Left cardiac atrium (tissue), 4 donors: ENCODE data around the gene KDSR. TPM values are rescaled to one million over a fixed set of nuclear protein-coding genes. Genes with fewer than 3 reads are reported as not detected.

ENCODE experiments used
- ATAC-seq, 2 donors: fragments of 200-7000 bp; cut with Tn5 transposase; one replicate each; pipeline ENCODE4 v1.9.1; 2020; ENCODE audit warnings: mild to moderate bottlenecking in 2 of 2, moderate library complexity in 2 of 2
- DNase-seq: peaks from one replicate; pipeline ENCODE4 v3.0.0-alpha.2; 2020
- intact Hi-C, 2 donors: fragments of 100-400 bp; cut with DNase I; formaldehyde crosslinking; loops; one replicate each; pipeline versions ENCODE4 v1.14.1 to v1.15.1; 2022 to 2023
- total RNA-seq, 2 donors: library from RNA; stranded (reverse); fragmentation: NEBNext Ultra II Directional; extraction: Animal tissue kit (Norgen Biotek cat#: 25700); gene quantifications; one replicate each; pipeline ENCODE4 v1.2.1, GENCODE V29; 2021
- donor health status: DM: no; HTN: yes; CAD: no.
- donor health status: DM: no; HTN: yes; CAD: no; lungs with severe emphysema.
- donor health status: DM: yes; HTN: yes; CAD: no.
- donor health status: Dilated cardiomyopathy.

KDSR gene
- total RNA-seq, 2 donors from 2014 or later, result 48.0 to 58.1 TPM

GRCh38 chr18:63326011-63326410 is 41.0 kb downstream of the KDSR start:
- intact Hi-C loops, result no loop called here
- ATAC-seq, result no peak
- DNase-seq, result no peak

GRCh38 chr18:63325086-63325686 is 41.8 kb downstream of the KDSR start:
- DNase-seq (no peak), ATAC-seq (no peak)
- intact Hi-C loops, result no loop called here

- ATAC-seq (peak in 1 of 2 donors; percentile 22), DNase-seq (peak; percentile 45)
- intact Hi-C loops, result loop anchor here (2.0 to 5.0 kb wide), 3 partner anchors 191 to 306 kb away; no protein-coding TSS in a partner anchor
Measured at GRCh38 chr18:63322908-63323634, 43.9 kb downstream of the KDSR start.

GRCh38 chr18:63322206-63322605 is 44.8 kb downstream of the KDSR start:
- intact Hi-C loops, result loop anchor here (2.0 to 5.0 kb wide), 3 partner anchors 190 to 305 kb away; no protein-coding TSS in a partner anchor
- no peak for DNase-seq
- ATAC-seq, result no peak

GRCh38 chr18:63321291-63321690 is 45.7 kb downstream of the KDSR start:
- ATAC-seq, result no peak
- intact Hi-C loops, result loop anchor here (5.0 kb wide), 2 partner anchors 189 to 304 kb away; no protein-coding TSS in a partner anchor
- no peak for DNase-seq

GRCh38 chr18:63320975-63321265 is 46.1 kb downstream of the KDSR start:
- ATAC-seq, result no peak
- DNase-seq, result no peak
- intact Hi-C loops, result loop anchor here (5.0 kb wide), 2 partner anchors 189 to 304 kb away; no protein-coding TSS in a partner anchor

GRCh38 chr18:63320123-63320974 is 46.7 kb downstream of the KDSR start:
- intact Hi-C loops, result loop anchor here (5.0 kb wide), 2 partner anchors 188 to 303 kb away; no protein-coding TSS in a partner anchor

GRCh38 chr18:63319383-63320122 is 47.5 kb downstream of the KDSR start, which contains the start of gene BCL2:
TSS of gene BCL2 (minus strand) at chr18:63319769.
- DNase-seq (peak; percentile 40), ATAC-seq (peak; percentile 0 to 49)
- intact Hi-C loops, result loop anchor here (5.0 kb wide), 2 partner anchors 187 to 302 kb away; no protein-coding TSS in a partner anchor

More at GRCh38 chr18:63320123-63320974, 46.7 kb downstream of the KDSR start:
- DNase-seq (peak; percentile 84), ATAC-seq (peak; percentile 74 to 80)

GRCh38 chr18:63318889-63319382 is 48.1 kb downstream of the KDSR start:
- DNase-seq (no peak), ATAC-seq (no peak)
- intact Hi-C loops, result no loop called here

- ATAC-seq (peak; percentile 14 to 38), DNase-seq (peak; percentile 51)
- intact Hi-C loops, result no loop called here
Measured at GRCh38 chr18:63317982-63318888, 48.8 kb downstream of the KDSR start.

GRCh38 chr18:63317556-63317946 is 49.5 kb downstream of the KDSR start:
- DNase-seq (no peak), ATAC-seq (no peak)
- intact Hi-C loops, result no loop called here

GRCh38 chr18:63316612-63317555 is 50.1 kb downstream of the KDSR start:
- intact Hi-C loops, result no loop called here
- ATAC-seq (no peak), DNase-seq (no peak)

GRCh38 chr18:63315876-63316275 is 51.1 kb downstream of the KDSR start:
- intact Hi-C loops, result no loop called here
- DNase-seq (no peak), ATAC-seq (no peak)

- ATAC-seq (no peak), DNase-seq (no peak)
- intact Hi-C loops, result no loop called here
Measured at GRCh38 chr18:63315131-63315662, 51.8 kb downstream of the KDSR start.

GRCh38 chr18:63314062-63314790 is 52.8 kb downstream of the KDSR start:
- intact Hi-C loops, result no loop called here
- DNase-seq (no peak), ATAC-seq (no peak)
